Astrocyte of the cerebellum (primary cell): Measurements from ENCODE around the gene COL23A1.

ENCODE experiments used
- DNase-seq: peaks from one replicate; pipeline ENCODE4 v3.0.0-alpha.2; 2011; ENCODE audit warnings: low read depth
- H3K4me3 ChIP-seq: 2 replicates; pipeline ENCODE4 v1.5.1; 2011; ENCODE audit warnings: mild to moderate bottlenecking, low read depth, low read length, moderate library complexity
- in situ Hi-C: cut with HindIII; loops from 2 replicates; pipeline ENCODE4 v1.10.0; 2017; ENCODE audit warnings: low sequenced_read_pairs
- TF ChIP-seq, protein P1 (sequence below): IDR thresholded peaks from 2 replicates; pipeline ENCODE4 v1.5.1; 2012; ENCODE audit warnings: low read length, low read depth, moderate library complexity, mild to moderate bottlenecking; ENCODE audit errors: missing control alignments

Gene COL23A1

GRCh38 chr5:178367736-178368120, 222.5 kb downstream of the COL23A1 start:
- TF ChIP-seq, protein P1, sequence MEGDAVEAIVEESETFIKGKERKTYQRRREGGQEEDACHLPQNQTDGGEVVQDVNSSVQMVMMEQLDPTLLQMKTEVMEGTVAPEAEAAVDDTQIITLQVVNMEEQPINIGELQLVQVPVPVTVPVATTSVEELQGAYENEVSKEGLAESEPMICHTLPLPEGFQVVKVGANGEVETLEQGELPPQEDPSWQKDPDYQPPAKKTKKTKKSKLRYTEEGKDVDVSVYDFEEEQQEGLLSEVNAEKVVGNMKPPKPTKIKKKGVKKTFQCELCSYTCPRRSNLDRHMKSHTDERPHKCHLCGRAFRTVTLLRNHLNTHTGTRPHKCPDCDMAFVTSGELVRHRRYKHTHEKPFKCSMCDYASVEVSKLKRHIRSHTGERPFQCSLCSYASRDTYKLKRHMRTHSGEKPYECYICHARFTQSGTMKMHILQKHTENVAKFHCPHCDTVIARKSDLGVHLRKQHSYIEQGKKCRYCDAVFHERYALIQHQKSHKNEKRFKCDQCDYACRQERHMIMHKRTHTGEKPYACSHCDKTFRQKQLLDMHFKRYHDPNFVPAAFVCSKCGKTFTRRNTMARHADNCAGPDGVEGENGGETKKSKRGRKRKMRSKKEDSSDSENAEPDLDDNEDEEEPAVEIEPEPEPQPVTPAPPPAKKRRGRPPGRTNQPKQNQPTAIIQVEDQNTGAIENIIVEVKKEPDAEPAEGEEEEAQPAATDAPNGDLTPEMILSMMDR: no peak
- no peak overlapping the region for H3K4me3 ChIP-seq
- DNase-seq: no peak
- in situ Hi-C loops: no loop called here

DNA sequence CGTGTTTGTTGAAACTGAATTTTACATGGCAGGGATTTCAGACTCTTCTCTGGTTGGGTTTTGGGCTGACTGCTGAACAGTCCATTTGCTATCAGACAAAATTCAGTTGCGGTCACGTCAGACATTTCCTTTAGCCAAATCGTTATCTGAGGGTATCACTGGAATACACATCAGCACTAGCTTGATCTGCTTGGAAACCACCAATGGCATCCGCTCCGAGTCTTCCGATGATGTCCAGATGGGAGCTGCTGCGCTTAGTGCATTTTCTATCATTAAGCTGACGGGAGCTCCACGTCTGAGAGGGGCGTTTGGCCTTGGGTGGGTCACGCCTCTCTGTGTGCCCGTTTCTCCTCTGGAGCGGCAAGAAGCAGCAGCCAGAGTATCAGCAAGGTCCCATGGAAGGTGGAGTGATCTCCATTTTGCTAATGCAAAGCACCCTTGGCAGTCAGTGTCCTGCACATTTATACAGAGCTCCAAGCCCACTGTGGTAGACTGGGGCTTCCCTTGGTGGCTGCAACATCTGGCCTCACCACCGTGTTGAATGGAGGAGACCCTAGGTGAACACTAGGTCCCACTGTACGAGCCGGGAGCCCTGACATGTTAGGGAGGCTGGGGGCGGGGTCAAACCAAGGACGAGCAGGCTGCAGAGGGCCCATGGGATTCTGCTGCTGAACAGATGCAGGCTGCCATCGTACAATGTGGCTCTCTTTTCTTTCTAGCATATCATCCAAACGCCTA, 223.0 kb downstream of the COL23A1 start:
- in situ Hi-C loops: no loop called here
- TF ChIP-seq, protein P1: no peak
- no peak for DNase-seq
- no peak overlapping the region for H3K4me3 ChIP-seq

DNA sequence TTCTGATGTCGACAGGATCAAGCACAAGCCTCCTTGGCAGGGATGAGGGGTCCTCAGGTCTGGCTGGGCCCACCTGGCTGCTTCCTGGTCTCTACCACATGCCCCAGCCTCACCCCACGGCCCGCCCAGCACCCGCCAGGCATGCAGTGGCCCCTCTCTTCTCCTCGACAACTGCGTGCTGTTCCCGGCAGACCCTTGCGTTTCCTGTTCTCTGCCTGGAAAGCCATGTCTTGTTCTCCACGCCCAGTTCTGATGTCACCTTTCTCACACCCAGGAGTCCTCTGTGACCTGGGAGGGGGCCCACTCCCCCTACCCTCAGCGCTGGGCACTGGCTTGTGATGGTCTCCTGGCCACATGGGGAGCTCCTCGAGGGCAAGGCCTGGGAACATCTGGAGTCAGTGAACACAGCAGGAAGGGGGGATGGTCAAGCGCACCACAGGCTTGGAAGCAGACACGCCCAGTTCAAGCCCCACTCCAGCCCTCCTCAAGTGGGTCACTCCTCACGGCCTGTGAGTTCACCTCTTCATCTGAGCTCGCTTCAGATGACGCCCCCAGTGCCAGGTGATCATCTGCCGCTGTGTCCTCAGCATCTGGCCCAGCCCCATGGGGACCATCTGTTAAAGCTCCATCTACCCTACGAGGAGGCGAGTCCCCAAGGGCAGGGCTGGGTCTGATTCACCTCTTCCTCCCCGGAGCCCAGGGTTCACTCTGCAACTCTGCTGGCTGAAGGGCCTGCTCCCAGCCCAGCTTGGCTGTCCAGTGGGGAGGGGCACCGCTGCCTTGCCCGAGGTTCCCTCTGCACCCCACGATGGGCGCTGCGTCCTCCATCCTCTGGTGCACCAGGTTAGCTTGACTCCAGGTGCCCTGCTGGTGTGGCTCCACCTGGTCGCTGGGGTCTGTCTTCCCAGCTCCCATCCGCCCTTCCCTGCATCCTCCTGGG, 224.4 kb downstream of the COL23A1 start:
- H3K4me3 ChIP-seq: no peak overlapping the region
- TF ChIP-seq, protein P1: no peak
- in situ Hi-C loops: no loop called here
- no peak for DNase-seq

DNA sequence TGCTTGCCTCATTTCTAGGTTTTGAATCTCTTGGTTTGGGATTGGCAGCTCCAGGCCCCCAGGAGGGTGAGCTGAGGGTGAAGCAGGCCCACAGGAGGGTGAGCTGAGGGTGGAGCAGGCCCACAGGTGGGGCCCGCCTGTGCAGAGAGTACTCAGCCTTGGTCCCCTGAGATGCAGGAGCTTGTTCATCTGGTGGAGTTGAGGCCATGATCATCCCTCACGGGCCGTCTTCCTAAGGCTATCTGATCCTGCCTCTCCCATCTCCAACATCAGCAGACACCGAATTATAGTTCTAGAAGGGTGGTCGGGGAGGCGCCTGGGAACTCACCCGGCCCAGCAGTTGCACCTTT, 225.9 kb downstream of the COL23A1 start:
- no peak overlapping the region for H3K4me3 ChIP-seq
- DNase-seq: no peak
- in situ Hi-C loops: no loop called here
- TF ChIP-seq, protein P1: no peak

DNA sequence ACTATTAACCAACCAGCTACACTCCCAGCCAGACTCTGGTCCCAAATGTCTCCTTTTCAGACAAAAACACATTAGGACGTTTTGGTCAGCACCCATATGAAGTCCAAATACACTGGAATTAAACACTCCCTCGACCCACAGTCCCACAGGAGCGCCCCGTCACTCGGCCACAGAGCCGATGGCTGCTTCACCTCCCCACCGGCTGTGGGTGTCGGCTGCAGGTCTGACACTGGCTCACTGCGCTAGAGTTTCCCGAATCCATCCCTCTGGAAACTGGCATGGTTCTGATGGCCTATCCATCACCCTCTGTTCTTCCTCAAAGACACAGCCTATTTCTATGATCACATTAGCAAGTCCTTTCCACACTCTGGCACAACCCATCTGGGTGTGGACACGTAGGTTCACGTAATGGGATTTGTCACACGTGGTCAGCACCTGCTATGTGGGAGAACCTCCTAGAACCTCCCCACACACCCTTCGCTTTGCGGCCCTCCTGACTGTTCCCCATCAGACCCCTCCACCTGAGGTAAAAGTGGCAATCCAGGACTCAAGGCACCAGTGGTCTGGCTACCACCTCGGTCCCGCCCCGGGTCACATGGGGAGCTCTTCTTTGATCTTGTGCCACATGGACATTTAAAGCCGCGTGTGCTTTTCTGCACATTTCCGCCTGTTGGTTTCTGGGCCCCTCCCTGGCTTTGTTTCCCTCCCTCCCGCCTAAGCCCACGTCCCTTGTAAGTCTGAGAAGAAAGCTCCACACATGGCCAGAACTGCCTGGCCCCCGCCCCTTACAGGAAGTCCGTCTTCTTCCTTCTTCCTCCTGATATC, 226.5 kb downstream of the COL23A1 start:
- in situ Hi-C loops: no loop called here
- DNase-seq: no peak
- TF ChIP-seq, protein P1: no peak
- no peak overlapping the region for H3K4me3 ChIP-seq

DNA sequence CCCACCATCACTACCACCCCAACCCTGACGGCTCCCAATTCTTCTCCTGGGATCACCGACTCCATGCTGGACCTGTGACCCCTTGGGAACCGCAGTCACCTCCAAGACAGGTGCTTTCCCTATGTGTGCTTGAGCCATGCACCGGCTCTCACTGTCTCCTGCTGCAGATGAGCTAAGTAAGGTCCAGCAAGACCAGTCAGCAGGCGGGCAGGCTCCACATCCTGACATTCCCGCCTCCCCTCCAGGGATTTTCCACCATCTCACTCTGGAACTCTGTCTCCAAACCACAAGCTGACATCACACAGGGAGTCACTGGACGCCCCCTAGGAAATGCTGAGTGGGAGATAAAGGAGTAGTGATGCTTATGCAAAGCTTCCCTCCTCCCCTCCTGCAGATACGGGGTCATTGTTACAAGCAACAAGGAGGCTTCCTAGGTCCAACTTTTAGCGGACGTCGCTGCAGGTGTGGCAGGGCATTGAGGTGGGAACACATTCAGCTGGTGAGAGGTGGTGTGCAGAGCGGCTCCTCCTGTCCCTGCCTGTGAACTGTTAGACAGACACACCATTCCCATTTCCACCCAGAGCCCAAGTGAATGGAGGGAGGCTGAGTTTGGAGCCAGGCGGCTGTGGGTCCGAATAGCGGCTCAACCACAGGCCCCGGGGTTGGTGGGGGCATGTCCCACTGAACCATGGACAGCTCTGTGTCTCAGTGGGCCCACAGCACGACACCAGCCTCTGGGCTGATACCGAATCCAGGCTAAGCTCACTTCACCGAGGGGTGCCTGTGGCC, 228.3 kb downstream of the COL23A1 start:
- in situ Hi-C loops: no loop called here
- no peak for DNase-seq
- H3K4me3 ChIP-seq: no peak overlapping the region
- TF ChIP-seq, protein P1: no peak
